ENCODE results near the gene CDKAL1. TPM values are rescaled to one million over a fixed set of nuclear protein-coding genes. Genes with fewer than 3 reads are reported as not detected.

Gene CDKAL1
- total RNA-seq, 1 experiment from 2014 or later: 16.1 TPM

DNA sequence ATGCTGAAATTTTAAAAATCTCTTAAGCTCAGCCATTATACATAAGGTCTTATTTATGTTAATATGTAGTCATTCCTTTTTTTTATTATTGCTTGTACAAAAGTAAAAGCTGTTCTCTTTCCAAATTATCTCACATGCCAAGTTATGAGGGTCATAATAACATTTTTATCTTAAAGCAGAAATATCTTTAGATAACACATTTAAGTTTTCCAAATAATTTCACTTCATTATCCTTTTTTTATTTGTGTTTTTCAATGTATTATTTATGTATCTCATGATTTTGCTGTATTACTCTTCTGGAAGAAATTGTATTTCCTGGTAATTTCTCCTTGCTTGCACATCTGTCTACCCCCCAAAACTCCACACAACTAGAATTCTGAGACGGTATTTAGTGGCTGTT is 598.2 kb downstream of the CDKAL1 start:
- Histone ChIP-seq H3K4me2 (no peak overlapping the region), H2AFZ (no peak overlapping the region), H3K4me1 (replicated peaks; ENCODE audit: insufficient read depth) (no peaks in the 10 kb centered on the region), H3K9me3 (ENCODE audit: insufficient read depth, low read depth) (no peaks in the 10 kb centered on the region), H3K79me2 (ENCODE audit: low read depth) (no peaks in the 10 kb centered on the region), H4K20me1 (ENCODE audit: insufficient read depth) (no peaks in the 10 kb centered on the region), H3K27me3 (ENCODE audit: insufficient read depth, low read depth) (no peaks in the 10 kb centered on the region), H3K4me3 (no peak overlapping the region), H3F3A (ENCODE audit: insufficient read depth, low read depth) (peaks cover 4% of the 10 kb centered on the region; the same call in 1 of the 2 replicates), H3K27ac (no peak overlapping the region), H3K9me2 (ENCODE audit: insufficient read depth) (no peaks in the 10 kb centered on the region; the same call in 1 of the 2 replicates), H3K36me3 (ENCODE audit: low read depth) (no peaks in the 10 kb centered on the region)
- intact Hi-C loops (cut with micrococcal nuclease; ENCODE audit: unreplicated experiment): no loop called here
- DNase-seq: no peak
- no TSS peak for BruUV-seq (replicated peaks)
- POLR2A ChIA-PET (ENCODE audit: unreplicated experiment): interaction anchor here (0.7 kb wide), 1 partner anchor 87 kb away, joined by 3 read pairs; no protein-coding TSS in a partner anchor
- CTCF ChIA-PET: interaction anchor here (0.6 kb wide), 1 partner anchor 10 kb away, joined by 3 read pairs; no protein-coding TSS in a partner anchor
- TF ChIP-seq EZH2 (IDR thresholded peaks at IDR 0.05; ENCODE audit: low read depth) (no peak), CTCF (conservative IDR thresholded peaks at IDR 0.05) (no peak)

DNA sequence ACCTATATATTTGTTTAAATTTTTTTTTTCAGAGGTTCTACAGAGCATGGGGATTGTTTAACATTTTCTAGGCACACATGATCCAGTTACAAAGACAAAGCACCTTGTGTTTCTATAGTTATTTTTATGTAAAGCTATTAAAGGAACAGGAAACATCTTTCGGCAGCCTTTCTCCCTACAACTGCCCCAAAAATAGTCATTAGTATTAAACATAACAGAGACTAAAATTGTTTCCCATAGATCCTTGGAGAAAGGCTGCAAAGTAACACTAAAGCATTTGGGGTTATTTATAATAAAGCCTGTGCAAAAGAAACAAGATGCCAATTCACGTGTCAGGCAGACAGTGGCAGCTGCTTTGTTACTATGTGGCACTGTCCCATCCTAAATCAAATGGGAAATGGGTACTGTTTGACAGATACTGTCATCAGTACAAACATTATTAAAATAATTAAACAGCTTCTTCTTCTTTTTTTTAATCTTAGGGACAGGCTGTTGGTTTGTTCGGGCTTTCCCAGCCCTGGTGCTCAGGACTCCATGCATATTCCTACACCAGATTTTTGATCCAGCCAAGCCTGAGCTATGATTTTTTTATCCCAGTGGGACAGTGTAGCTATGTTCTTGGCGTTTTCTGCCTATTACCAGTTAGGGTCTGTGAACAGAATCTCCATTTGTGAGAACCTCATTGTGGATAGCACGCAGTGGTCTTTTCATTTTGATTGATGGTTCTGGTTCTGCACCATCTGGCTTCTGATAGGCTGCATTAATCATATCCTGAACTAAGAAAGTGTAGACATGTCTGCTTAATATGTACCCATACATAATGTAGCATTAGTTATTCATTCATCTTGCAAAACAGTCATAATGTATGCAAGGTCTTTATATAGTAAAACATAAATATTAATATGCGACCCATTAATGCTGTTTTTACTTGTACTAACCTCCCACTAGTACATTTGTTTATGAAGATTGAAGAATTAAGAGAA is 598.9 kb downstream of the CDKAL1 start:
- Histone ChIP-seq H3K4me3 (no peak overlapping the region), H4K20me1 (ENCODE audit: insufficient read depth) (no peaks in the 10 kb centered on the region), H3K27ac (no peak overlapping the region), H3K27me3 (ENCODE audit: insufficient read depth, low read depth) (no peaks in the 10 kb centered on the region), H3F3A (ENCODE audit: insufficient read depth, low read depth) (peaks cover 4% of the 10 kb centered on the region; the same call in 1 of the 2 replicates), H3K36me3 (ENCODE audit: low read depth) (no peaks in the 10 kb centered on the region), H3K9me2 (ENCODE audit: insufficient read depth) (no peaks in the 10 kb centered on the region; the same call in 1 of the 2 replicates), H2AFZ (no peak overlapping the region), H3K9me3 (ENCODE audit: insufficient read depth, low read depth) (no peaks in the 10 kb centered on the region), H3K4me2 (no peak overlapping the region), H3K4me1 (replicated peaks; ENCODE audit: insufficient read depth) (no peaks in the 10 kb centered on the region), H3K79me2 (ENCODE audit: low read depth) (no peaks in the 10 kb centered on the region)
- no TSS peak for BruUV-seq (replicated peaks)
- intact Hi-C loops (cut with micrococcal nuclease; ENCODE audit: unreplicated experiment): no loop called here
- POLR2A ChIA-PET (ENCODE audit: unreplicated experiment): no interaction called here
- TF ChIP-seq EZH2 (IDR thresholded peaks at IDR 0.05; ENCODE audit: low read depth) (no peak), CTCF (conservative IDR thresholded peaks at IDR 0.05) (no peak)
- CTCF ChIA-PET: interaction anchor here (0.6 kb wide), 1 partner anchor 10 kb away, joined by 3 read pairs; no protein-coding TSS in a partner anchor
- no peak for DNase-seq

- H3K36me3 ChIP-seq (ENCODE audit: low read depth): no peaks in the 10 kb centered on the region
- H3K9me3 ChIP-seq (ENCODE audit: insufficient read depth, low read depth): no peaks in the 10 kb centered on the region
- no peaks in the 10 kb centered on the region for H3K4me1 ChIP-seq (replicated peaks; ENCODE audit: insufficient read depth)
- intact Hi-C loops (cut with micrococcal nuclease; ENCODE audit: unreplicated experiment): no loop called here
- ChIA-PET CTCF (no interaction called here), POLR2A (ENCODE audit: unreplicated experiment) (no interaction called here)
- no peaks in the 10 kb centered on the region for H3K27me3 ChIP-seq (ENCODE audit: insufficient read depth, low read depth)
- BruUV-seq (replicated peaks): no TSS peak
- H3F3A ChIP-seq (ENCODE audit: insufficient read depth, low read depth): peaks cover 4% of the 10 kb centered on the region; the same call in 1 of the 2 replicates
- no peak overlapping the region for H3K27ac ChIP-seq
- H3K9me2 ChIP-seq (ENCODE audit: insufficient read depth): no peaks in the 10 kb centered on the region; the same call in 1 of the 2 replicates
- no peak for DNase-seq
- no peak for TF ChIP-seq EZH2 (IDR thresholded peaks at IDR 0.05; ENCODE audit: low read depth)
- no peak for TF ChIP-seq CTCF (conservative IDR thresholded peaks at IDR 0.05)
- H4K20me1 ChIP-seq (ENCODE audit: insufficient read depth): no peaks in the 10 kb centered on the region
- no peak overlapping the region for H3K4me3 ChIP-seq
- no peaks in the 10 kb centered on the region for H3K79me2 ChIP-seq (ENCODE audit: low read depth)
- H3K4me2 ChIP-seq: no peak overlapping the region
- no peak overlapping the region for H2AFZ ChIP-seq
These were observed 599.6 kb downstream of the CDKAL1 start for GRCh38 chr6:21133901-21134300.
